ENCODE results near the gene RAD17. TPM values are rescaled to one million over a fixed set of nuclear protein-coding genes. Genes with fewer than 3 reads are reported as not detected.

RAD17 gene
- total and polyA plus RNA-seq, 2 of the 8 experiments (the other 6 are each of a cell fraction or from before 2014, with no cell fraction given) = 12.9 to 28.1 TPM

- no peak overlapping the region for H2BK12ac ChIP-seq (ENCODE audit: low read depth, low read length)
- no peaks in the 10 kb centered on the region for H3K9me3 ChIP-seq (ENCODE audit: insufficient read depth in 2 of 2, low read depth in 1 of 2, low read length in 1 of 2)
- H2AFZ ChIP-seq (ENCODE audit: low read length) = no peak overlapping the region
- no peak overlapping the region for H2BK120ac ChIP-seq (replicated peaks; ENCODE audit: low read depth, low read length)
- no peak overlapping the region for H3K9ac ChIP-seq (replicated peaks in 1 of 4; ENCODE audit: extremely low read depth in 1 of 4, low read depth in 3 of 4, low read length in 3 of 4)
- H3K27me3 ChIP-seq (replicated peaks in 1 of 4; ENCODE audit: control insufficient read depth in 3 of 4, extremely low read depth in 1 of 4, insufficient read depth in 3 of 4, low read length in 3 of 4) = no peaks in the 10 kb centered on the region
- peak overlapping the region in 1 of 2 experiments; percentile 36; a peak in 1 of 4 replicates for H3K4me2 ChIP-seq (ENCODE audit: insufficient read depth in 1 of 2, low read depth in 2 of 2, low read length in 2 of 2)
- H4K91ac ChIP-seq (replicated peaks; ENCODE audit: insufficient read length, low read length) = no peak overlapping the region
- no peak overlapping the region for H3K4me3 ChIP-seq (ENCODE audit: extremely low read depth in 1 of 4, insufficient read depth in 2 of 4, low read depth in 3 of 4, low read length in 4 of 4)
- H3K4ac ChIP-seq (replicated peaks; ENCODE audit: insufficient read length, low read depth, low read length) = no peak overlapping the region
- no peak overlapping the region for H3K14ac ChIP-seq (ENCODE audit: insufficient read length)
- no peaks in the 10 kb centered on the region for H3K23me2 ChIP-seq (ENCODE audit: low read depth, low read length)
- no peak overlapping the region for H2BK20ac ChIP-seq (ENCODE audit: low read length)
- FAIRE-seq (no peak), DNase-seq (ENCODE audit: low read depth in 1 of 2, low spot score in 2 of 2) (peak; percentile 67 to 91)
- no peak overlapping the region for H3K18ac ChIP-seq (ENCODE audit: extremely low read depth, low read length)
- no peak overlapping the region for H2BK15ac ChIP-seq (ENCODE audit: low read length)
- peaks cover 0 to 2% (median 0%) of the 10 kb centered on the region in 4 experiments; a peak in 3 of 7 replicates for H3K4me1 ChIP-seq (replicated peaks in 1 of 4; ENCODE audit: control insufficient read depth in 3 of 4, insufficient read depth in 4 of 4, low read length in 3 of 4)
- no peak overlapping the region for H4K8ac ChIP-seq (ENCODE audit: extremely low read depth, insufficient read depth, low read length)
- H3K27ac ChIP-seq (ENCODE audit: low read depth, low read length) = no peak overlapping the region
- H2AK5ac ChIP-seq (ENCODE audit: low read depth, low read length) = no peak overlapping the region
- no peak overlapping the region for H3K23ac ChIP-seq (ENCODE audit: insufficient read length)
- H4K5ac ChIP-seq (ENCODE audit: insufficient read length, low read depth, low read length) = no peak overlapping the region
- 23% methylated on average over 17 of the region's 18 CpGs; no CpG with 5 or more reads in 1 of the 2 experiments for WGBS, 2 experiments (ENCODE audit: extremely low coverage in 1 of 2, insufficient coverage in 1 of 2, insufficient read length in 1 of 2, insufficient replicate concordance in 2 of 2, low coverage in 1 of 2, low lambda C conversion rate in 2 of 2, missing lambda C conversion rate in 1 of 2)
- H3K79me1 ChIP-seq (ENCODE audit: low read depth, low read length) = no peaks in the 10 kb centered on the region
- H3K79me2 ChIP-seq (ENCODE audit: control insufficient read depth in 1 of 2, insufficient read depth in 2 of 2, low read length in 2 of 2) = no peaks in the 10 kb centered on the region
- H3K36me3 ChIP-seq (ENCODE audit: control insufficient read depth in 2 of 4, insufficient read depth in 4 of 4, low read length in 3 of 4) = no peaks in the 10 kb centered on the region
- no peaks in the 10 kb centered on the region for H4K20me1 ChIP-seq (replicated peaks in 1 of 2; ENCODE audit: control insufficient read depth in 1 of 2, insufficient read depth in 2 of 2, low read length in 2 of 2)
- no peak overlapping the region for H3K56ac ChIP-seq (replicated peaks; ENCODE audit: insufficient read length, low read depth, low read length)
- POLR2A ChIA-PET (ENCODE audit: partially characterized antibody) = interaction anchor here (0.7 to 0.9 kb wide), 4 partner anchors 46 to 170 kb away, joined by 3 to 7 read pairs (median 4); no protein-coding TSS in a partner anchor
- CTCF ChIA-PET (ENCODE audit: partially characterized antibody) = interaction anchor here (0.6 to 3.0 kb wide), 32 partner anchors 9 to 1987 kb away, joined by 3 to 28 read pairs (median 4); partner anchors contain the start of gene SLC30A5
- no peak overlapping the region for H2BK5ac ChIP-seq (ENCODE audit: low read depth, low read length)
- TF ChIP-seq JUND (IDR thresholded peaks at IDR 0.05; ENCODE audit: low read length) (peak; percentile 44; the same call in 1 of the 2 replicates), CREB1 (IDR thresholded peaks at IDR 0.05) (0 out of 2 replicates have a peak, but pooled peaks have one; percentile 38), GABPA (IDR thresholded peaks at IDR 0.05; ENCODE audit: borderline replicate concordance, insufficient read depth, low read length) (0 out of 2 replicates have a peak, but pooled peaks have one; percentile 33), ATF3 (IDR thresholded peaks at IDR 0.05; ENCODE audit: insufficient read depth, low read depth, low read length) (no peak), SP2 (IDR thresholded peaks at IDR 0.05; ENCODE audit: low read length) (no peak), HDAC2 (IDR thresholded peaks at IDR 0.05; ENCODE audit: borderline replicate concordance in 1 of 2, low read depth in 2 of 2, low read length in 2 of 2) (0 out of 4 replicates have a peak, but pooled peaks of 1 of the 2 experiments have one; percentile 62), EGR1 (IDR thresholded peaks at IDR 0.05; ENCODE audit: borderline replicate concordance, low read depth, low read length) (peak; percentile 59; the same call in 1 of the 2 replicates), EZH2 (IDR thresholded peaks at IDR 0.05; ENCODE audit: low read depth, low read length, severe bottlenecking) (no peak), GTF2F1 (IDR thresholded peaks at IDR 0.05; ENCODE audit: borderline replicate concordance, low read depth, low read length) (no peak)
These were observed 34.8 kb upstream of the RAD17 start for GRCh38 chr5:69334793-69335268.
